GM12878 (cell line): ENCODE results near the gene MTM1. TPM values are rescaled to one million over a fixed set of nuclear protein-coding genes. Genes with fewer than 3 reads are reported as not detected.

ENCODE experiments used
- MYB ChIP-seq: fragments of 150-350 bp; IDR thresholded peaks from 2 replicates; pipeline ENCODE4 v1.6.1; 2014; ENCODE audit warnings: mild to moderate bottlenecking, low read depth, low read length, borderline replicate concordance
- NFYA ChIP-seq: IDR thresholded peaks from 2 replicates; pipeline ENCODE4 v1.6.1; 2011; ENCODE audit warnings: low read depth, mild to moderate bottlenecking, low read length, improper control_type of control experiment, borderline replicate concordance
- RB1 ChIP-seq: fragments of 450-650 bp; formaldehyde crosslinking; IDR thresholded peaks from 2 replicates; pipeline ENCODE4 v1.6.1; 2017; ENCODE audit warnings: mild to moderate bottlenecking, borderline replicate concordance
- SUPT20H ChIP-seq: IDR thresholded peaks from 2 replicates; pipeline ENCODE4 v1.6.1; 2011; ENCODE audit warnings: low read depth, mild to moderate bottlenecking, low read length, moderate library complexity, borderline replicate concordance; ENCODE audit not compliant: control insufficient read depth
- TCF12 ChIP-seq: IDR thresholded peaks from 2 replicates; pipeline ENCODE4 v1.6.1; 2011; ENCODE audit warnings: low read depth, mild to moderate bottlenecking, low read length
- WRNIP1 ChIP-seq: IDR thresholded peaks from 2 replicates; pipeline ENCODE4 v1.6.1; 2011; ENCODE audit warnings: low read depth, low read length, improper control_type of control experiment, borderline replicate concordance
- polyA plus RNA-seq, 11 experiments: library from polyadenylated mRNA; depleted of rRNA in 4 of 11; unstranded in 6 of 11; stranded (reverse) in 5 of 11; fragments of >200 nt; fragmentation: Nextera tagmentation in 4 of 11; fragmentation: Illumina TruSeq in 1 of 11; extraction: Ambion mirVana in 4 of 11; extraction: Trizol in 1 of 11; gene quantifications; 1 replicate in 1 of 11; 2 replicates in 10 of 11; pipeline versions ENCODE4 v1.2.1 to v1.2.3, GENCODE V29; 2011 to 2016; ENCODE audit warnings: inconsistent platforms in 2 of 11, missing spikeins in 2 of 11, low read depth in 1 of 11
- total RNA-seq, 4 experiments: library from RNA; depleted of rRNA in 3 of 4; stranded (reverse); fragments of >200 nt in 3 of 4; fragmentation: Illumina TruSeq in 1 of 4; extraction: Trizol in 1 of 4; gene quantifications; 2 replicates each; pipeline versions ENCODE4 v1.2.1 to v1.2.3, GENCODE V29; 2013 to 2021
- TF ChIP-seq, protein P1 (sequence below): fragments of 150-350 bp; IDR thresholded peaks from 2 replicates; pipeline ENCODE4 v1.6.1; 2014; ENCODE audit warnings: mild to moderate bottlenecking, low read depth, low read length

Gene MTM1
- total and polyA plus RNA-seq, 10 of the 15 experiments (the other 5 are each of a cell fraction or from before 2014, with no cell fraction given), result 3.9 to 13.3 (median 8.4) TPM

DNA sequence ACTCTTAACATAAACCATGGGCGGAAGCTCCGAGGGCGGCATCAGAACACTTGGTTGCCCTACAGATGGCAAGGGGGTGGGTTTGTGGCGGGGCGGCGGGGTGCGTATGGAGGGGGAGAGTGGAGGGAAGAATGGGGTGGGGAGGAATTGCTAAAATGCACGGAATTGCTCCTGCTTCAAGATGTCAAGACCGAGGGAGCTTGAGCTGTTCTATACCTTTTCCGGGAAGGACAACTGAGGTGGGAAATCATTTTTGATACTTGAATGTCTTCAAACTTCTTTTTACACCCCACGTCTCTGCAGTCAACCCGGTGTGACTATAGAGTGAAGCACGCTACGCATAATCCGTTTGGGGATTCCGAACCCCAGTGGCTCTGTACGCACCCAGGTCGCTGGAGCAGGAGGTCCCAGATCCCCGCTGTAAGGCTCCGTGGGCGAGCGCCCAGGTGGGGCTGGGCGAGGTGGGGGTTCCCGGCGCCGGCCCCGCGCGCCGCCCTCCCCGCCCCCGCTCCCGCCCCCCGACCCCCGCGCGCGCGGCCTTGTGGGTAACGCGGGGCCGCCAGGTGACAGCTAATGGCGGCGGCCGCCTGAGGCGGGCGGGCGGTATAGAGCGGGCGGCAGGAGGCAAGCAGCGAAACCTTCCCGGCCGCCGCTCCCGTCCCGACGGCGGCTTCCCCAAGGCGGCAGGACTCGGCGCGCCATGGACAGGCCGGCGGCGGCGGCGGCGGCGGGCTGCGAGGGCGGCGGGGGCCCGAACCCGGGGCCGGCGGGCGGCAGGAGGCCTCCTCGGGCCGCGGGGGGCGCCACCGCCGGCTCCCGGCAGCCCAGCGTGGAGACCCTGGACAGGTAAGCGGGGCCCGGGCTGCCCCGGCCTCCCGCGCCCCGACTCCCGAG, 124.7 kb downstream of the MTM1 start, which contains the start of gene MTMR1 (continued):
- TF ChIP-seq, protein P1, sequence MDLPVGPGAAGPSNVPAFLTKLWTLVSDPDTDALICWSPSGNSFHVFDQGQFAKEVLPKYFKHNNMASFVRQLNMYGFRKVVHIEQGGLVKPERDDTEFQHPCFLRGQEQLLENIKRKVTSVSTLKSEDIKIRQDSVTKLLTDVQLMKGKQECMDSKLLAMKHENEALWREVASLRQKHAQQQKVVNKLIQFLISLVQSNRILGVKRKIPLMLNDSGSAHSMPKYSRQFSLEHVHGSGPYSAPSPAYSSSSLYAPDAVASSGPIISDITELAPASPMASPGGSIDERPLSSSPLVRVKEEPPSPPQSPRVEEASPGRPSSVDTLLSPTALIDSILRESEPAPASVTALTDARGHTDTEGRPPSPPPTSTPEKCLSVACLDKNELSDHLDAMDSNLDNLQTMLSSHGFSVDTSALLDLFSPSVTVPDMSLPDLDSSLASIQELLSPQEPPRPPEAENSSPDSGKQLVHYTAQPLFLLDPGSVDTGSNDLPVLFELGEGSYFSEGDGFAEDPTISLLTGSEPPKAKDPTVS, result no peak
- no peak for TF ChIP-seq WRNIP1
- no peak for TF ChIP-seq RB1
- no peak for TF ChIP-seq SUPT20H
- TF ChIP-seq MYB, result no peak
- TF ChIP-seq NFYA, result no peak
- TF ChIP-seq TCF12, result 0 out of 2 replicates have a peak, but pooled peaks have one; percentile 17
